ENCODE results near the gene VSIG10. TPM values are rescaled to one million over a fixed set of nuclear protein-coding genes. Genes with fewer than 3 reads are reported as not detected.
"Not testable (repeated sequence)": the region's sequence is repeated elsewhere in the genome, so short reads cannot be mapped to it uniquely, and the experiment has no call there.

The VSIG10 gene
- polyA plus RNA-seq, 4 donors: 20.1 to 25.1 (median 22.1) TPM

- no peak for DNase-seq (ENCODE audit: low read depth in 4 of 4, low spot score in 3 of 4)
Measured at GRCh38 chr12:118109088-118109487, 5.3 kb upstream of the VSIG10 start.

- DNase-seq (ENCODE audit: low read depth in 4 of 4, low spot score in 3 of 4): no peak
Measured at GRCh38 chr12:118107694-118108093, 3.9 kb upstream of the VSIG10 start.

- no peak for DNase-seq (ENCODE audit: low read depth in 4 of 4, low spot score in 3 of 4)
Measured at GRCh38 chr12:118107011-118107410, 3.2 kb upstream of the VSIG10 start.

GRCh38 chr12:118103201-118103600, 610 bp downstream of the VSIG10 start:
- DNase-seq (ENCODE audit: low read depth in 4 of 4, low spot score in 3 of 4): peak in 2 of 4 donors; percentile 14 to 22

- DNase-seq (ENCODE audit: low read depth in 4 of 4, low spot score in 3 of 4): no peak
Measured at GRCh38 chr12:118102609-118103008, 1.2 kb downstream of the VSIG10 start.

- DNase-seq (ENCODE audit: low read depth in 4 of 4, low spot score in 3 of 4): no peak
Measured at GRCh38 chr12:118102070-118102469, 1.7 kb downstream of the VSIG10 start.

- DNase-seq (ENCODE audit: low read depth in 4 of 4, low spot score in 3 of 4): no peak
Measured at GRCh38 chr12:118101051-118101450, 2.8 kb downstream of the VSIG10 start.

- DNase-seq (ENCODE audit: low read depth in 4 of 4, low spot score in 3 of 4): no peak
Measured at GRCh38 chr12:118098911-118099671, 4.7 kb downstream of the VSIG10 start.

- DNase-seq (ENCODE audit: low read depth in 4 of 4, low spot score in 3 of 4): no peak
Measured at GRCh38 chr12:118098401-118098800, 5.4 kb downstream of the VSIG10 start.

GRCh38 chr12:118094039-118094438, 9.8 kb downstream of the VSIG10 start:
- DNase-seq (ENCODE audit: low read depth in 4 of 4, low spot score in 3 of 4): no peak

GRCh38 chr12:118089782-118090181, 14.0 kb downstream of the VSIG10 start:
- no peak for DNase-seq (ENCODE audit: low read depth in 4 of 4, low spot score in 3 of 4)

GRCh38 chr12:118082161-118082560, 21.6 kb downstream of the VSIG10 start:
- no peak for DNase-seq (ENCODE audit: low read depth in 4 of 4, low spot score in 3 of 4)

GRCh38 chr12:118081521-118081920, 22.3 kb downstream of the VSIG10 start:
- not testable (repeated sequence) for DNase-seq (ENCODE audit: low read depth in 4 of 4, low spot score in 3 of 4)

GRCh38 chr12:118073768-118074167, 30.0 kb downstream of the VSIG10 start:
- no peak for DNase-seq (ENCODE audit: low read depth in 4 of 4, low spot score in 3 of 4)

GRCh38 chr12:118070650-118071049, 33.2 kb downstream of the VSIG10 start:
- DNase-seq (ENCODE audit: low read depth in 4 of 4, low spot score in 3 of 4): no peak

- DNase-seq (ENCODE audit: low read depth in 4 of 4, low spot score in 3 of 4): no peak
Measured at GRCh38 chr12:118068445-118068844, 35.4 kb downstream of the VSIG10 start.

- no peak for DNase-seq (ENCODE audit: low read depth in 4 of 4, low spot score in 3 of 4)
Measured at GRCh38 chr12:118065380-118065779, 38.4 kb downstream of the VSIG10 start.

GRCh38 chr12:118064608-118065007, 39.2 kb downstream of the VSIG10 start:
- DNase-seq (ENCODE audit: low read depth in 4 of 4, low spot score in 3 of 4): no peak

GRCh38 chr12:118063576-118064391, 40.0 kb downstream of the VSIG10 start:
- DNase-seq (ENCODE audit: low read depth in 4 of 4, low spot score in 3 of 4): no peak

- no peak for DNase-seq (ENCODE audit: low read depth in 4 of 4, low spot score in 3 of 4)
Measured at GRCh38 chr12:118061873-118062843, 41.7 kb downstream of the VSIG10 start.
